Measurements from ENCODE around the gene UNC119B.

UNC119B gene

GRCh38 chr12:120686690-120687577 is 23.3 kb upstream of the UNC119B start, which contains the start of gene MLEC:
Gene MLEC, plus strand, starts transcription at chr12:120687149. Its CDS starts 148 bp downstream, at chr12:120687297.
- peak within 1 kb of the TSS; percentile 92 for H3K4me3 ChIP-seq (ENCODE audit: low read depth, low read length)
- peak; percentile 89 for DNase-seq (ENCODE audit: low read depth)

- no peak for DNase-seq (ENCODE audit: low read depth)
These were observed 22.5 kb upstream of the UNC119B start for GRCh38 chr12:120687578-120688289.

GRCh38 chr12:120688527-120689071 is 21.7 kb upstream of the UNC119B start:
- no peak for DNase-seq (ENCODE audit: low read depth)

More at GRCh38 chr12:120687578-120688289, 22.5 kb upstream of the UNC119B start:
- H3K4me3 ChIP-seq (ENCODE audit: low read depth, low read length) = peak overlapping the region; percentile 92

GRCh38 chr12:120689397-120690082 is 20.7 kb upstream of the UNC119B start:
- peak overlapping the region; percentile 92 for H3K4me3 ChIP-seq (ENCODE audit: low read depth, low read length)
- no peak for DNase-seq (ENCODE audit: low read depth)

More at GRCh38 chr12:120688527-120689071, 21.7 kb upstream of the UNC119B start:
- peak overlapping the region; percentile 92 for H3K4me3 ChIP-seq (ENCODE audit: low read depth, low read length)

- DNase-seq (ENCODE audit: low read depth) = no peak
- H3K4me3 ChIP-seq (ENCODE audit: low read depth, low read length) = no peak overlapping the region
These were observed 20.2 kb upstream of the UNC119B start for GRCh38 chr12:120690083-120690450.

GRCh38 chr12:120690978-120691377 is 19.3 kb upstream of the UNC119B start:
- H3K4me3 ChIP-seq (ENCODE audit: low read depth, low read length) = no peak overlapping the region
- DNase-seq (ENCODE audit: low read depth) = no peak

- H3K4me3 ChIP-seq (ENCODE audit: low read depth, low read length) = no peak overlapping the region
- DNase-seq (ENCODE audit: low read depth) = no peak
These were observed 17.7 kb upstream of the UNC119B start for GRCh38 chr12:120692524-120693033.

- no peak for DNase-seq (ENCODE audit: low read depth)
- H3K4me3 ChIP-seq (ENCODE audit: low read depth, low read length) = no peak overlapping the region
These were observed 16.4 kb upstream of the UNC119B start for GRCh38 chr12:120693848-120694247.

GRCh38 chr12:120696626-120697025 is 13.6 kb upstream of the UNC119B start:
- no peak for DNase-seq (ENCODE audit: low read depth)
- no peak overlapping the region for H3K4me3 ChIP-seq (ENCODE audit: low read depth, low read length)

GRCh38 chr12:120697344-120697743 is 12.9 kb upstream of the UNC119B start:
- no peak for DNase-seq (ENCODE audit: low read depth)
- no peak overlapping the region for H3K4me3 ChIP-seq (ENCODE audit: low read depth, low read length)

- DNase-seq (ENCODE audit: low read depth) = no peak
- H3K4me3 ChIP-seq (ENCODE audit: low read depth, low read length) = no peak overlapping the region
These were observed 11.6 kb upstream of the UNC119B start for GRCh38 chr12:120698665-120699064.

GRCh38 chr12:120699553-120699952 is 10.7 kb upstream of the UNC119B start:
- DNase-seq (ENCODE audit: low read depth) = no peak
- no peak overlapping the region for H3K4me3 ChIP-seq (ENCODE audit: low read depth, low read length)

- no peak overlapping the region for H3K4me3 ChIP-seq (ENCODE audit: low read depth, low read length)
- DNase-seq (ENCODE audit: low read depth) = no peak
These were observed 9.4 kb upstream of the UNC119B start for GRCh38 chr12:120700886-120701285.

- H3K4me3 ChIP-seq (ENCODE audit: low read depth, low read length) = no peak overlapping the region
- no peak for DNase-seq (ENCODE audit: low read depth)
These were observed 7.6 kb upstream of the UNC119B start for GRCh38 chr12:120702637-120703036.

GRCh38 chr12:120703311-120703942 is 6.8 kb upstream of the UNC119B start:
- DNase-seq (ENCODE audit: low read depth) = no peak
- no peak overlapping the region for H3K4me3 ChIP-seq (ENCODE audit: low read depth, low read length)

- DNase-seq (ENCODE audit: low read depth) = no peak
- no peak overlapping the region for H3K4me3 ChIP-seq (ENCODE audit: low read depth, low read length)
These were observed 4.6 kb upstream of the UNC119B start for GRCh38 chr12:120705618-120706017.

GRCh38 chr12:120706029-120706428 is 4.2 kb upstream of the UNC119B start:
- DNase-seq (ENCODE audit: low read depth) = no peak
- no peak overlapping the region for H3K4me3 ChIP-seq (ENCODE audit: low read depth, low read length)

- DNase-seq (ENCODE audit: low read depth) = no peak
- H3K4me3 ChIP-seq (ENCODE audit: low read depth, low read length) = no peak overlapping the region
These were observed 1.6 kb upstream of the UNC119B start for GRCh38 chr12:120708651-120709050.

GRCh38 chr12:120710805-120711296 is 593 bp downstream of the UNC119B start:
- DNase-seq (ENCODE audit: low read depth) = no peak
- H3K4me3 ChIP-seq (ENCODE audit: low read depth, low read length) = peak overlapping the region; percentile 92
